ENCODE data around the gene WBP1L.

DNA sequence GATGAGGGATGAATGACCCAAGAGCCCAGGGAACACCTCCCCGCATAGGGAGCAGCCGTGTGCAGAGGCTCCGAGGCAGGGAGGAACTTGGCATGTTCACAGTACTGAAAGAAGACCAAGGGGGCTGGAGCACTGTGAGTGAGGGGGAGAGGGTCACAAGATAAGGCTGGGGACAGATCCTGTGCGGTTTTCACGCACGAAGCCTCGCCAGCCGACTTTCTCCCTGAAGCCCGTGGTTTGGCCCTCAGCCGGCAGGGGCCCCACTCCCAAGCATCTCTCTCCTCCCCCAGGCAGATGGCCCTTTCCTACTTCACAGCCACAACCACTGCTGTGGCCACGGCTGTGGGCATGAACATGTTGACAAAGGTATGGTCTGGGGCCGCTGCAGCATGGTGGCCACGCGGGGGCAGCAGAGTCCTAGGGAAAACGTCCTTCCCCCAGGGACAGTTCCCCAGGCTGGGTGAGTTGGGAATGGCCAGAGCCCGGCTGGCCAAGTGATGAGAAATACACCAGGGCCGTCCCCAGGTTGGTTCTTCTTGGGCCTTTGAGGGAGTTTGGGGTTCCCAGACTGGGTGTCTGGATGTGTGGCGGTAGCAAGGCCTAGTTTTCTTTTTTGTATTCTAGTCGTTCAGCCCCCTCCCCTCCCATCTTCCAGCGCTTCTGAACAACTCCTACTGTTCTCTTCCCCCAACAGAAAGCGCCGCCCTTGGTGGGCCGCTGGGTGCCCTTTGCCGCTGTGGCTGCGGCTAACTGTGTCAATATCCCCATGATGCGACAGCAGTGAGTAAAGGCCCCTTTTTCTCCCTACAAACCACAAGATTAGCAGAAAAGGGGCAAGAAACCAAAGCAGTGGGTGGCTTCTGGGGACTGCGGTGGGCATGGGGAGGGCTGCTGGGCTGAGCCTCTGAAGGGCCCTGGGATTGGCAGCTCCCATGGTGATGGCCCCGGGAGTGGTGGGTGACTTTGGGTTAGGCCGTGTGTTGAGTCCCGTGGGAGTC, 14.4 kb upstream of the WBP1L start:
- TF ChIP-seq CTCF (IDR thresholded peaks at IDR 0.05 in 4 of 5, conservative IDR thresholded peaks at IDR 0.05 in 1 of 5) (peak; percentile 93 to 96 (median 95)), POLR2A (IDR thresholded peaks at IDR 0.05) (no peak)
